ENCODE data around the gene PPP2R5D.
"Not testable (repeated sequence)": the region's sequence is repeated elsewhere in the genome, so short reads cannot be mapped to it uniquely, and the experiment has no call there.

The PPP2R5D gene

DNA sequence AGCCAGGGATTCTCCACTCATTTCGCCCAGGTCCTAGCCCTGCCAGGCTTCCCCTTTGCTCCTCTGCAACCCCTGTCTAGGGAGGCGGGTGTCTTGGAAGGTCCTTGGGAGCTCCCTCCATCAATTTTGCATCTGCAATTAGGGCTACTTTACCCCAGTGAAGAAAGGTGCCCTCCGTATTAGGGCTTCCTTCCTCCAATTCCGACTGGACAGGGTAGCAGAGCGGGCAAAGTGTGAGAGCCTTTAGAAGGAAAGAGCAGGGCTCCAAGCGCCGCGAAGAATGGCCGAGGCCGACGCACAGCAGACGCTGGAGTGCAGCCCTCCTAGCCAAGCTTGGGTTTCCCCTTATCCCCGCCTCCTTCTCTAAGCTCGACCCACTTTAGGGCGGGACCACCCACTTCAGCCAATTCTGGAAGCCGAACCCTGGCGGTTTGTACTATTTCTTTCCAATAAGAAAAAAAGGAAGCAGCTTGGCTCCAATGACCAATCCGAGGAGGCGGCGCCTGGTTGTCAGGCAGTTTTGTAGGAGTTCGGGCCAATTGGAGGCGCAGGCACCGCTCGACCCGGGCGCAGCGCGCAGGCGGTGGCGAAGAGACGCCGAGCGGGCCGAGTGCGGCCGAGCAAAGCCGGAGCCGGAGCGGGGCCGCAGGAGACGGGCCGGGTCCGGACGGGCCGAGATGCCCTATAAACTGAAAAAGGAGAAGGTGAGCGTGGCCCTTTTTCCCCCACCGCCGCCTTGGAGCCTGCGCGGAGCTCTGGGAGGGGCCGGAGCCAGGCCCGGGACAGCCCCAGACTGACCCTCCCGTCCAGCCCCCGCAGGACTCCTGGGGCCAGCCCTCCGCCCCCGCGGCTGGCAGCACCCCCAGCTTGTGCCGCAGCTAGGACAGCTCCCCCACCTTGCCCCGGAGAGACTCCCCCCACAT is at the start of gene PPP2R5D:
PPP2R5D (plus strand) TSS at position 570 of the 923 bp plus-strand sequence; CDS start at position 678, 108 bp downstream.
- peak; percentile 99 for DNase-seq (ENCODE audit: low spot score)

DNA sequence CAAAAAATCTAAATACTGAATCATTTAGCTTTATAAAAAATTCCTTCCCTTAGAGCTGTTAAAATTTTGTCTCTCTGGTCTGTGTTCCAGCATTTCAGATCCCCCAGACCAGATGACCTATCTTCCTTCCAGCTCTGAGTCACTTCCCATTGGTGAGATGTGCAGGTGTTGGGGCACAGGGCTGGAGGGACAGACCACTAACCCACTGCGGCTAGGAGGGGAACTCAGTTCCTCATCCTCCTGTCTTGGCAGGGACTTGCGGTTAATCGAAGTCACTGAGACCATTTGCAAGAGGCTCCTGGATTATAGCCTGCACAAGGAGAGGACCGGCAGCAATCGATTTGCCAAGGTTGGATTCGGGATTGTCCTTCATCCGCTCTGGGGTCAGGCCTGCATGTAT is 49.0 kb upstream of the PPP2R5D start:
- DNase-seq (ENCODE audit: low spot score) = no peak

DNA sequence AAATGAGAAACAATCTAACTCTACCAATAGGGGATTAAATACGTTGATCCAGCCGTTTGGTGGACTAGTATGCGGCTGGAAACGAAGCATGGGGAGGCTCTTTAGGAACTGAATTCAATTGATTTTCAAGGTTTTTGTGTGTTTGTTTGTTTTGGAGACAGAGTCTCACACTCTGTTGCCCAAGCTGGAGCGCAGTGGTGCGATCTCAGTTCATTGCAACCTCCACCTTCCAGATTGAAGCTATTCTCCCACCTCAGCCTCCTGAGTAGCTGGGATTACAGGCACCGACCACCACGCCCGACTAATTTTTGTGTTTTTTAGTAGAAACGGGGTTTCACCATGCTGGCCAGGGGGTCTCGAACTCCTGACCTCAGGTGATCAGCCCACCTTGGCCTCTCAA is 48.0 kb upstream of the PPP2R5D start:
- DNase-seq (ENCODE audit: low spot score) = no peak

DNA sequence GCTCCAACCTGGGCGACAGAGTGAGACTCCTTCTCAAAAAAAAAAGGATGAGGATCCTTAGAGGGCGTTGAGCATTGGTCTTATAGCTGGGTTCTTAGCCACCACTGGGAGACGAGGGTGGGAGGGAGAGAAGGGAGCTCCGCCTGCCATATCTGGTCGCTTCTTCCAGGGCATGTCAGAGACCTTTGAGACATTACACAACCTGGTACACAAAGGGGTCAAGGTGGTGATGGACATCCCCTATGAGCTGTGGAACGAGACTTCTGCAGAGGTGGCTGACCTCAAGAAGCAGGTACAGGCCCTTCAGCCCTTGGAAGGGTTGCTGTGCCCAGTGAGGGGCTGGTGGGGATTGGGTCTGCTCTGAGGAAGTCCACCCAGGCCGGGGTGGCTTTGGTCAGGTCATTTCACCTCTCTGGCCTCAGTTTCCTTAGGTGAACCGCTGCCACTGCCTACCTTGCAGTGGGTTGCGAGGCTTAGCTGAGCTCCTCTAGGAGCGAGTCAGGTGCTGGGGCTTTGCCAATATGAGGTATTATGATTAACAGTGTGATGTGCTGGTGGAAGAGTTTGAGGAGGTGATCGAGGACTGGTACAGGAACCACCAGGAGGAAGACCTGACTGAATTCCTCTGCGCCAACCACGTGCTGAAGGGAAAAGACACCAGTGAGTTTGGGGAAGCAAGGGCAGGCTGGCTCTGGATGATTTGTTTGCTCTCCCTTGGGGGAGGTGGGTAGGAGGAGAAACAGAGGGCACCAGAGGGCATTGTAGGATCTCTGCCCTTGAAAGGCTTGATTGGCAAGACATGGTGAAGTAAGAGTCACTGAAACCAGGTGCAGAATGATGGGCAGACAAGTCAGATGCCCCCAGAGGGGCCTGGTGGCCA is 46.6 kb upstream of the PPP2R5D start:
- no peak for DNase-seq (ENCODE audit: low spot score)

DNA sequence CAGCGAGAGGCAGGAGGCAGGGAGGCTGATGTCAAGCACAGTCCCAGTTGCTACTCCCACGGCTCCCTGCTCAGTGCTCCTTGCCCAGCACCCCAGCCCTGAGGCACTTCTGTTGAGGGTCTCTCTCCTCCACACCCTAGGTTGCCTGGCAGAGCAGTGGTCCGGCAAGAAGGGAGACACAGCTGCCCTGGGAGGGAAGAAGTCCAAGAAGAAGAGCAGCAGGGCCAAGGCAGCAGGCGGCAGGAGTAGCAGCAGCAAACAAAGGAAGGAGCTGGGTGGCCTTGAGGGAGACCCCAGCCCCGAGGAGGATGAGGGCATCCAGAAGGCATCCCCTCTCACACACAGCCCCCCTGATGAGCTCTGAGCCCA is 46.0 kb upstream of the PPP2R5D start:
- DNase-seq (ENCODE audit: low spot score) = no peak

DNA sequence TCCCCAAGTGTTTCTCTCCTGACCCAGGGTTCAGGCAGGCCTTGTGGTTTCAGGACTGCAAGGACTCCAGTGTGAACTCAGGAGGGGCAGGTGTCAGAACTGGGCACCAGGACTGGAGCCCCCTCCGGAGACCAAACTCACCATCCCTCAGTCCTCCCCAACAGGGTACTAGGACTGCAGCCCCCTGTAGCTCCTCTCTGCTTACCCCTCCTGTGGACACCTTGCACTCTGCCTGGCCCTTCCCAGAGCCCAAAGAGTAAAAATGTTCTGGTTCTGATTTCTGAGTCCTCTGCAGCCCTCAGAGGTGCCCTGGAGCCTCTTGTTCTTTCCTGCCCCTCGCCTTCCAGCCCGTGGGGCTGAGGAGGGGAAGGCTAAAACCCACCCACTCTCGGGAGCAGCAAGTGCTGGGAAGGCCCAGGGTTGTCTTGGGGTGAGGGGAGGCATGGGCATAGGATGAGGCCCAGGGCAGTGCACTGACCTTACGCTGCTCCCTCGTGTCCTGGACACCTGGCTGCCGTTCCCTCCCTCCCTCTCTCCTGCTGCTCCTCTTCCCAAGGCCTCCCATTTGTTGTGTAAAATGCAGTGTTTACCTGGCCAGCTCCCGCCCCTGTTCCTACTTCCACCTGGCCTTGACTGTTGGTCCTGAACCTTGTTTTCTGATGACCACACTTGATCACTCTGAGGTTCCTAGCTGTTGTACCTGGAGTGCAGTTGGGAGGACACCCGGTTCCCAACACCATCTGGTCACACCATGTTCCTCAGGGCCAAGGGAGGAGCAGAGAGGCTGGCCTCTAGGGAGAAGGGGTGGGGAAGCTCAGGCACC is 45.2 kb upstream of the PPP2R5D start:
- DNase-seq (ENCODE audit: low spot score) = no peak

DNA sequence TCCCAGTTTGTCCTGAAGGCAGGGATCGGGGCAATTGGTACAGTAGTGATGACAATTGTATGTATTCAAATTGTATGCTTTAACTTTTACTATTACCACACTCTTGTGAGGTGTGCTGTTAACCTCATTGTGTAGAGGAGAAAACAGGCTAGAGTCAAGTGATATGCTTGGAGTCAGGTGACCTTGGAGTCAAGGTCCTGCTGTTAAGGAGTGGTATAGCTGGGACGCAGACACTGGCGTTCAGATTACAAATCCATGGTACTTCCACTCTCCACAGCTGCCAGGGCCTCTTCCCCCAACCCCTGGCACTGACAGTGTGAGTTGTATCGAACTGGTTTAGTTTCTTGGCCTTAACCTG is 44.6 kb upstream of the PPP2R5D start:
- no peak for DNase-seq (ENCODE audit: low spot score)

DNA sequence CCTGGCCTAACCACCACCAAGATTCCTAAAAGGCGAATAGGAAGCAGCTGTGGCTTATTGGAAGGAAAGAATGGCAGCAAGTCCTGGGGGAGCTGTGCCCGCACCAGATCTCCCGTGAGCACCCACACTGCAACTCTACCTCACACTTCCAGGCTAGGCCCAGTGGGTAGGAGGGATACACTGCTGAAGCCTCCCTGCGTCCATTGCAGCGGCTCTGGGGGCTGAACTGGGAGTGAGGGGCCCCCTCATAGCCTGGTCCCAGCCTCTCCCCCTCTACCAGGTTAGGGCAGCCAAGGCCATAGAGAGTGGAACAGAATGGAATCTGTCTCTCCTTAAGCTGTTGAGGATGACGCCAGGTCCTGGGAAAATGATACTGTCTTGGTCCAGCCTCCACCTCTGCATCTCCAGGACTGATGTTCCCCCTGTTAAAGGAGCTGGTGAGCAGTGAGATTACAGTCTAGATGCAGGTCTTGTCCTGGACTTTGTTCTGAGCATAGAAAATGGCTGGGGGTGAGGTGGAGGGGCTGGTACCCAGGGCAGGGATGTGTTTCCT is 43.8 kb upstream of the PPP2R5D start:
- no peak for DNase-seq (ENCODE audit: low spot score)

DNA sequence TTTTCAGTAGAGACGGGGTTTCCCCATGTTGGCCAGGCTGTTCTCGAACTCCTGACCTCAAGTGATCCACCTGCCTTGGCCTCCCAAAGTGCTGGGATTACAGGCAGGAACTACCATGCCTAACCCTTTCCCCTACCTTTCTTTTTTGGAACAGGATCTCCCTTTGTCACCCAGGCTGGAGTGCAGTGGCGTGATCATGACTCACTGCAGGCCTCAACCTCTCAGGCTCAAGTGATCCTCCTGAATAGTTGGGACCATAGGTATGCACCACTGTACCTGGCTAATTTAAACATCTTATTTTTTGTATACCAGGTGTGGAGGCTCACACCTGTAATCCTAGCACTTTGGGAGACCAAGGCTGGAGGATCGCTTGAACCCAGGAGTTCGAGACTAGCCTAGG is 43.0 kb upstream of the PPP2R5D start:
- DNase-seq (ENCODE audit: low spot score) = not testable (repeated sequence)

DNA sequence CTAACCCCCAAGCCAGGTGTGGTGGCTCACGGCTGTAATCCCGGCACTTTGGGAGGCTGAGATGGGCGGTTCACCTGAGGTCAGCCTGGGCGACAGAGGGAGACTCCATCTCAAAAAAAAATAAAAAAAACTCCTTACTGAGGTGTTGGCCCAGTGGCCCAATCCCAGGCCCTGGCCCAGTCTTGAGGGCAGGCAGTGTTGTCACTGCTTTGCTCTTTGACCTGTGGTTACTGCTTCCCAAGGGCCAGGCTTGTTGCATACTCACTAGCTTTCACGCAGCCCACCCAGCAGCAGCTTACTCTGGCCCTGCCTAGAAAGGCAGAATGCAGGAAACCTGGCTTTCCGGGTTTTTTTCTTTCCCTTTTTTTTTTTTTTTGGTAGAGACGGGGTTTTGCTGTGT is 41.9 kb upstream of the PPP2R5D start:
- DNase-seq (ENCODE audit: low spot score) = no peak

DNA sequence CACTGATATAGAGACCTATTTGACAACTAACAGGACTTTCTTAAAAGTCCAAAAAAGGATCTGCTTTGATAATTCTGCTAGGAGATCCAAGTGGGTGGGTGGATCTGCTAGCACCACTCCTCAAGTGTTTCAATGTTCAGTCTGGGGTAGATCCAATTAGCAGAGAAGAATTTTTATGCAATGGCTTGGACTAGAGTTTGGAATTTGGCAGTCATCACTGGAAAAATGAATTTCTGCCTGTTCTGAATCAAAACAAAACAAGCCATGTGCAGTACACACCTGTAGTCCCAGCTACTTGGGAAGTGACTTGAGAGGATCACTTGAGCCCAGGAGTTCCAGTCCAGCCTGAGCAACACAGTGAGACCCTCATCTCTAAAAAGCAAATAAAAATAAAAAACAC is 36.4 kb upstream of the PPP2R5D start:
- no peak for DNase-seq (ENCODE audit: low spot score)

DNA sequence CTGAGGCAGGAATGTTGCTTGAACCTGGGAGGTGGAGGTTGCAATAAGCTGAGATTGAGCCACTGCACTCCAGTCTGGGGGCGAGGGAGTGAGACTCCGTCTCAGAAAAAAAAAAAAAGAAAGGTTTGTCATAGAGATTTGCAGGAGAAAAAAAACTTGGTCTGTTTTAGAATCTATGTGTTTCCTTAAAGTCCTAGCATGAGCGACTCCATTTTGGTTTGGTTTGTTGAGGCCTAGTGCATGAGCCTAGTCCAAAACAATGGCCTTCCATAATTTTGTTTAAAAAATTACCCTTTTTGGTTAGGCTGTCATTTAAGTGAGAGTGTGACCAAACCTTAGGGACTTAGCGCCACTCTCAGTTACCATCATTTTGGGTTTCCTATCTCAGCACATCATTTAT is 32.0 kb upstream of the PPP2R5D start:
- no peak for DNase-seq (ENCODE audit: low spot score)

DNA sequence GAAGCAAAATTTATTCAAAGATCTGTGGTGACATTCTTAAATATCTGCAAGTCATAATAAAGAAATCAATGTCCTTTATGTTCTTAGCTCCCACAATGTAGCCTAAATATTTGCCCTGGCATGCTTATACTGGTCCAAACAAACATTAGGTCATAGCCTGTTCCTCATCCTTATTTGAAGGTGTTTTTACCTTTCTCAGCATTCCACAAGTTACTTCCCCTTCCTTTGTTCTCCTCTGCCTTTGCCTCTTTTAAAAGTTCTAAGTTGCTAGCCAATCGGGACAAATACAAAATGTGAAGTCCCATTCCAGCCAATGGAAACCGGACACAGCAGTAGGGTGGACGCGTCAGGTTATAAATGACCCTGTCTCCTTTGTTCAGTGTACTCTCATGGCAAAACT is 30.0 kb upstream of the PPP2R5D start:
- DNase-seq (ENCODE audit: low spot score) = not testable (repeated sequence)

DNA sequence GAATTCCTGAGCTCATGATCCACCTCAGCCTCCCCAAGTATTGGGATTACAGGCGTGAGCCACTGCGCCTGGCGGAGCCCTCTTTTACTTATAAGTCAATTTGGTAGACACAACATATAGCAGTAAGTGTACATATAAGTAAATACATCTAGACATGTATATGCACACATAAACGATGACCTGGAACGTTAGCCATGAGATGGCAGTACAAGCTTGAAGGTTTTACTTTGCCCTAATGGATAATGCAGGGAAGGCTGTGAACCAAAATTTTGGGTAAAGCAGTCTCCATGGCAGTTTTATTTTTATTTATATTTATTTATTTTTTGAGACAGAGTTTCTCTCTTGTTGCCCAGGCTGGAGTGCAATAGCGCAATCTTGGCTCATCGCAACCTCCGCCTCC is 26.2 kb upstream of the PPP2R5D start:
- peak; percentile 37 for DNase-seq (ENCODE audit: low spot score)

DNA sequence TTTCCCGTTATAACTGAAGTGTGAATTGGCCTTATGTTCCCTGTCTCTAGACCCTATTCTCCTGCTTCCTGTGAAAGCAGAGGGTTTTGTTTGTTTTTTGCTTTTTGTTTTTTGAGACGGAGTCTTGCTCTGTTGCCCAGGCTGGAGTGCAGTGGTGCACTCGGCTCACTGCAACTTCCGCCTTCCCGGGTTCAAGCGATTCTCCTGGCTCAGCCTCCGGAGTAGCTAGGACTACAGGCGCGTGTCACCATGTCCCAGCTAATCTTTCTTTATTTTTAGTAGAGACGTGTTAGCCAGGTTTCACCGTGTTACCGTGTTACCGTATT is 24.5 kb upstream of the PPP2R5D start:
- DNase-seq (ENCODE audit: low spot score) = no peak

DNA sequence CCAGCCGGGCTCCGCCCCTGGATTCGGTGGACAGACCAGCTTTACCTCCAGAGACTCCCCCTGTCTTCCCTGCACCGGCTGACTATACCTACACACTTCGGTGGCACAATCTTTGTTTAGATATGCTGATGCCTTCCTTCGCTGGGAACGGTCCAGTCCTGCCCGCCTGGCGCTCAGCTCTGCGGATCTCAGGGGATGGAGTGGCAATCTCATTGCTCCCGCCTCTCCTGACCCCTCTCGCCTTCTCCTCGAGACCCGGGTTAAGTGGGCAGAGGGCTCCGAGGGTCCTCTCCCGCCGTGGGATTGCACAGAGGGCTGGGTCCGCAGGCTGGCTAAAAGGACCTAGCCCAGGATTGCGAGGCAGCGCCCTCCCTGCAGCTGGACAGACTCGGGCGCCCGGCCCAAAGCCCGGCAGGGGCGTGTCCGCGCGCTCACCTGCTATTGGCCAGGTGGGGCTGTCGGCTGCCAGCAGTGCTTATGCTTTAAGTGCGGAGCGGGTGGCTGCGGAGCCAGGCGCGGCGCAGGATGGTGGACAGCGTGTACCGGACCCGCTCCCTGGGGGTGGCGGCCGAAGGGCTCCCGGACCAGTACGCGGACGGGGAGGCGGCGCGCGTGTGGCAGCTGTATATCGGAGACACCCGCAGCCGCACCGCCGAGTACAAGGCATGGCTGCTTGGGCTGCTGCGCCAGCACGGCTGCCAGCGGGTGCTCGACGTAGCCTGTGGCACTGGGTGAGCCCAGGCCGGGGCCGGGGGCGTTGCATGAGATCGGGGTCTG is 23.9 kb upstream of the PPP2R5D start, which contains the start of gene GNMT:
GNMT (plus strand) TSS at position 512 of the 777 bp plus-strand sequence; CDS start at position 526, 14 bp downstream.
- no peak for DNase-seq (ENCODE audit: low spot score)

DNA sequence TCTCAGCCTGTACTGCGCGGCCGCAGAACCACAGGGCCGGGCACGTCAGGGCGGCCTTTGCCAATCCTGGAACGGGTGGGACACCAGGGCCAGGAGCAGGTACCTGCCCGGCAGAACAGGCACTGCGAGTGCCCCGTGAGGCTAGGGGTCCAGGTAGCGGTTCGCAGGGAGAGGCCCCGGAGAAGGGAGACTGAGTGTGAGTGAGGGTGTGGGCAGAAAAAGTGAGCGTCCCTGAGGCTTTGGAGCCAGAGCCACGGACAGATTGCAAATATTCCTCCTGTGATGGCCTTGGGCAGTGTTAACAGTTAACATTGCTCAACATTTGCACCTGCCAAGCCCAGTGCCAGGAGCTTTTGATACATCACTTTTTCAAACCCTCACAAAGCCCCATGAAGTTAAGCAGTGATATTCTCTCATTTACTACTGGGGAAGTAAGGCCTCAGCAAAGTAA is 23.3 kb upstream of the PPP2R5D start:
- DNase-seq (ENCODE audit: low spot score) = no peak

DNA sequence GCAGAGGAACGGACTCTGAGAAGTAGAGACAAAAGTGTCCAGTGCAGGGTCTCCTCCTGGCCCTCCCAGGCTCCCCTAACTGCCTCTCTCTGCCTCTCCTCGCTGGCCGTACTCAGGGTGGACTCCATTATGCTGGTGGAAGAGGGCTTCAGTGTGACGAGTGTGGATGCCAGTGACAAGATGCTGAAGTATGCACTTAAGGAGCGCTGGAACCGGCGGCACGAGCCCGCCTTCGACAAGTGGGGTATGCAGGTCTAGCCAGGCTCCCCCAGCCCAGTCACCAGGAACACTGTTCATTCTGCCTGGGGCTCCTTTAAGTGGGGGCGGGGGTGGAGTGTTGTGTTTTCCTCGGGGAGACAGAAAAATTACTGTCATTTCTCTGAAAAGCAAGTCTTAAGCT is 22.3 kb upstream of the PPP2R5D start:
- no peak for DNase-seq (ENCODE audit: low spot score)

DNA sequence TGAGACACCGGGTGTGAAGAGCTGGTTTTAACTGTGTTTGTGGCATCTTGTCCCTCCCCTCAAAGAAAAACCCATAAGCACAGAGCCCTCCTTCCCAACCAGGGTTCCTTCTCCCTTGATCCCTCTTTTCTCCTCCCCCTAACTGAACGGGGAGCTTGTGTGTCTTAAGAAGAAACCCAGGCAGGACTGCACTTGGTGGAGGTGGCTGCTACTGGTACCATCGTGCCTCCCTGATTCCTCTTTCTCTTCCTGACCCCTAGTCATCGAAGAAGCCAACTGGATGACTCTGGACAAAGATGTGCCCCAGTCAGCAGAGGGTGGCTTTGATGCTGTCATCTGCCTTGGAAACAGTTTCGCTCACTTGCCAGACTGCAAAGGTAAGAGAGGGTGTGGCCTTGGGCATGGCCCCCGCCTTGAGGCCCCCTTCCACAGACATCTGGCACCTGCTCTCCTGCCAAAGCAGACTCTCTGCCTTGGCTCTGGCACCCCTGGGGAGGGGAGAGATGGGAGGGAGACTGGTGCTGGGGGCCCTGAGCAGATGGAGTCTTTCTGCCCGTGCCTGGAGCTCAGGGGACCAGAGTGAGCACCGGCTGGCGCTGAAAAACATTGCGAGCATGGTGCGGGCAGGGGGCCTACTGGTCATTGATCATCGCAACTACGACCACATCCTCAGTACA is 21.7 kb upstream of the PPP2R5D start:
- no peak for DNase-seq (ENCODE audit: low spot score)

DNA sequence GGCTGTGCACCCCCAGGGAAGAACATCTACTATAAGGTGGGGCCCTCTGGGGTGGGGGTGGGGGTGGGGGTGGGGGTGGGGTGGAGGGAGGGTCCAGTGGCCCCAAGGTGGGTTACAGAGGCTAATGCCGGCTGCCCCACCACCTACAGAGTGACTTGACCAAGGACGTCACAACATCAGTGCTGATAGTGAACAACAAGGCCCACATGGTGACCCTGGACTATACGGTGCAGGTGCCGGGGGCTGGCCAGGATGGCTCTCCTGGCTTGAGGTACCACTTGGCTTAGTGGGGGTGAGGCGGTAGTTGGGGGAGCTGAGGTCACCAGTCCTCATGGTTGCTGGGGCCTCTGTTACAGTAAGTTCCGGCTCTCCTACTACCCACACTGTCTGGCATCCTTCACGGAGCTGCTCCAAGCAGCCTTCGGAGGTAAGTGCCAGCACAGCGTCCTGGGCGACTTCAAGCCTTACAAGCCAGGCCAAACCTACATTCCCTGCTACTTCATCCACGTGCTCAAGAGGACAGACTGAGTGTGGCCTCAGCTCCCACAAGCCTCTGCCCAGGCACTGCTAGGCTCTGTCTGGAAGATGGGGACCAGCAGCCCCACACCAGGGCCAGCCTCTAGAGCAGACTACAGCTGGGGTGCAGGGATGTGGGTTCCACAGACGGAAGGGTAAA is 21.1 kb upstream of the PPP2R5D start:
- no peak for DNase-seq (ENCODE audit: low spot score)
